Mesendoderm (in vitro differentiated cells): ENCODE measurements around the gene MRPL33.

ENCODE experiments used
- DNase-seq: peaks from one replicate; pipeline ENCODE4 v3.0.0; 2013
- H2AK5ac ChIP-seq: 2 replicates; pipeline ENCODE4 v1.6.1; 2013; ENCODE audit warnings: low read length, inconsistent platforms
- H2BK120ac ChIP-seq: 2 replicates; pipeline ENCODE4 v1.6.1; 2013; ENCODE audit warnings: low read depth, mild to moderate bottlenecking, low read length, moderate library complexity, mixed read lengths
- H2BK15ac ChIP-seq: replicated peaks from 2 replicates; pipeline ENCODE4 v1.6.1; 2013; ENCODE audit warnings: low read depth, mild to moderate bottlenecking, moderate library complexity
- H2BK5ac ChIP-seq: 2 replicates; pipeline ENCODE4 v1.6.1; 2013; ENCODE audit warnings: low read length, inconsistent platforms
- H3K18ac ChIP-seq: 2 replicates; pipeline ENCODE4 v1.6.1; 2013; ENCODE audit warnings: mild to moderate bottlenecking, low read length, mixed read lengths
- H3K23ac ChIP-seq: one replicate; pipeline ENCODE4 v1.6.1; 2013; ENCODE audit warnings: low read length
- H3K27ac ChIP-seq: 2 replicates; pipeline ENCODE4 v1.5.1; 2013; ENCODE audit warnings: low read depth, mild to moderate bottlenecking, inconsistent platforms, low read length, moderate library complexity
- H3K27me3 ChIP-seq: 2 replicates; pipeline ENCODE4 v1.6.1; 2013; ENCODE audit warnings: low read length, control low read depth, mild to moderate bottlenecking, inconsistent platforms; ENCODE audit not compliant: insufficient read depth, poor library complexity
- H3K36me3 ChIP-seq: 2 replicates; pipeline ENCODE4 v1.6.1; 2013; ENCODE audit warnings: low read length, inconsistent platforms; ENCODE audit not compliant: control insufficient read depth, insufficient read depth
- H3K4ac ChIP-seq: one replicate; pipeline ENCODE4 v1.6.1; 2013; ENCODE audit warnings: low read depth, mild to moderate bottlenecking, low read length, moderate library complexity
- H3K4me1 ChIP-seq: 2 replicates; pipeline ENCODE4 v1.6.1; 2013; ENCODE audit warnings: low read depth, low read length, inconsistent platforms; ENCODE audit not compliant: control insufficient read depth
- H3K4me2 ChIP-seq: 2 replicates; pipeline ENCODE4 v1.6.1; 2013; ENCODE audit warnings: low read length
- H3K4me3 ChIP-seq: 2 replicates; pipeline ENCODE4 v1.5.1; 2013; ENCODE audit warnings: mild to moderate bottlenecking, low read length
- H3K56ac ChIP-seq: one replicate; pipeline ENCODE4 v1.6.1; 2013; ENCODE audit warnings: low read length
- H3K79me1 ChIP-seq: 2 replicates; pipeline ENCODE4 v1.6.1; 2013; ENCODE audit warnings: low read length, inconsistent platforms
- H3K79me2 ChIP-seq: 2 replicates; pipeline ENCODE4 v1.6.1; 2013; ENCODE audit warnings: mild to moderate bottlenecking, low read length; ENCODE audit not compliant: control insufficient read depth, insufficient read depth
- H3K9ac ChIP-seq: 2 replicates; pipeline ENCODE4 v1.6.1; 2013; ENCODE audit warnings: low read length, inconsistent platforms
- H4K5ac ChIP-seq: one replicate; pipeline ENCODE4 v1.6.1; 2013; ENCODE audit warnings: low read length
- H4K8ac ChIP-seq: one replicate; pipeline ENCODE4 v1.6.1; 2013; ENCODE audit warnings: low read depth, mild to moderate bottlenecking, control low read depth, low read length, moderate library complexity
- WGBS: extraction: QIAGEN DNeasy Blood & Tissue Kit; methylation state at CpG from one replicate; pipeline ENCODE4 v1.1.7; 2013; ENCODE audit warnings: low lambda C conversion rate, missing lambda C conversion rate; ENCODE audit not compliant: insufficient coverage; ENCODE audit errors: extremely low coverage; 5-methylcytosine and 5-hydroxymethylcytosine counted together

Gene MRPL33

GRCh38 chr2:27727257-27727656 lies 44.3 kb upstream of the MRPL33 start:
- no peaks in the 10 kb centered on the region for H3K4me1 ChIP-seq
- H2BK5ac ChIP-seq = no peak overlapping the region
- H4K5ac ChIP-seq = no peak overlapping the region
- no peak overlapping the region for H3K27ac ChIP-seq
- H3K79me1 ChIP-seq = no peaks in the 10 kb centered on the region
- H3K4ac ChIP-seq = no peak overlapping the region
- H2BK120ac ChIP-seq = no peak overlapping the region
- no peaks in the 10 kb centered on the region for H3K36me3 ChIP-seq
- H4K8ac ChIP-seq = no peak overlapping the region
- H3K4me2 ChIP-seq = no peak overlapping the region
- no peak overlapping the region for H3K56ac ChIP-seq
- DNase-seq = no peak
- WGBS = no CpG with 5 or more reads among the region's 9 CpGs
- no peak overlapping the region for H3K9ac ChIP-seq
- no peak overlapping the region for H2AK5ac ChIP-seq
- H3K23ac ChIP-seq = no peak overlapping the region
- no peaks in the 10 kb centered on the region for H3K79me2 ChIP-seq
- H2BK15ac ChIP-seq = no peak overlapping the region
- H3K18ac ChIP-seq = no peak overlapping the region
- no peaks in the 10 kb centered on the region for H3K27me3 ChIP-seq
- H3K4me3 ChIP-seq = no peak overlapping the region

- no CpG with 5 or more reads among the region's 5 CpGs for WGBS
Measured at GRCh38 chr2:27728081-27728858, 43.2 kb upstream of the MRPL33 start.

GRCh38 chr2:27729198-27729597 lies 42.3 kb upstream of the MRPL33 start:
- WGBS = no CpG with 5 or more reads among the region's 4 CpGs

More at GRCh38 chr2:27728081-27728858, 43.2 kb upstream of the MRPL33 start:
- Histone ChIP-seq H3K36me3 (no peaks in the 10 kb centered on the region), H3K79me1 (no peaks in the 10 kb centered on the region), H2BK120ac (no peak overlapping the region), H3K4me1 (no peaks in the 10 kb centered on the region), H3K4me2 (no peak overlapping the region), H3K4ac (no peak overlapping the region), H4K5ac (no peak overlapping the region), H3K18ac (no peak overlapping the region), H3K9ac (no peak overlapping the region), H3K79me2 (no peaks in the 10 kb centered on the region), H2BK15ac (no peak overlapping the region), H3K27me3 (no peaks in the 10 kb centered on the region), H4K8ac (no peak overlapping the region), H3K56ac (no peak overlapping the region), H3K4me3 (no peak overlapping the region), H3K27ac (no peak overlapping the region), H3K23ac (no peak overlapping the region), H2BK5ac (no peak overlapping the region), H2AK5ac (no peak overlapping the region)
- no peak for DNase-seq

GRCh38 chr2:27729614-27730013 lies 41.9 kb upstream of the MRPL33 start:
- Histone ChIP-seq H2AK5ac (no peak overlapping the region), H3K79me2 (no peaks in the 10 kb centered on the region), H3K4me2 (no peak overlapping the region), H4K5ac (no peak overlapping the region), H3K18ac (no peak overlapping the region), H2BK5ac (no peak overlapping the region), H3K27me3 (no peaks in the 10 kb centered on the region), H4K8ac (no peak overlapping the region), H3K4ac (no peak overlapping the region), H2BK15ac (no peak overlapping the region), H3K9ac (no peak overlapping the region), H3K4me1 (no peaks in the 10 kb centered on the region), H3K4me3 (no peak overlapping the region), H3K56ac (no peak overlapping the region), H3K27ac (no peak overlapping the region), H3K36me3 (no peaks in the 10 kb centered on the region), H2BK120ac (no peak overlapping the region), H3K23ac (no peak overlapping the region), H3K79me1 (no peaks in the 10 kb centered on the region)
- no CpG with 5 or more reads among the region's 4 CpGs for WGBS
- no peak for DNase-seq

More at GRCh38 chr2:27729198-27729597, 42.3 kb upstream of the MRPL33 start:
- Histone ChIP-seq H4K8ac (no peak overlapping the region), H3K79me1 (no peaks in the 10 kb centered on the region), H3K4me1 (no peaks in the 10 kb centered on the region), H3K36me3 (no peaks in the 10 kb centered on the region), H2BK15ac (no peak overlapping the region), H3K4me2 (no peak overlapping the region), H4K5ac (no peak overlapping the region), H3K4ac (no peak overlapping the region), H2AK5ac (no peak overlapping the region), H2BK5ac (no peak overlapping the region), H3K27me3 (no peaks in the 10 kb centered on the region), H3K79me2 (no peaks in the 10 kb centered on the region), H3K4me3 (no peak overlapping the region), H3K27ac (no peak overlapping the region), H3K23ac (no peak overlapping the region), H2BK120ac (no peak overlapping the region), H3K56ac (no peak overlapping the region), H3K9ac (no peak overlapping the region), H3K18ac (no peak overlapping the region)
- DNase-seq = no peak

- no peak overlapping the region for H2BK15ac ChIP-seq
- no peaks in the 10 kb centered on the region for H3K27me3 ChIP-seq
- H3K4me3 ChIP-seq = no peak overlapping the region
- no CpG with 5 or more reads among the region's 3 CpGs for WGBS
- H2AK5ac ChIP-seq = no peak overlapping the region
- no peaks in the 10 kb centered on the region for H3K36me3 ChIP-seq
- no peaks in the 10 kb centered on the region for H3K79me2 ChIP-seq
- H3K23ac ChIP-seq = no peak overlapping the region
- no peaks in the 10 kb centered on the region for H3K4me1 ChIP-seq
- no peak overlapping the region for H2BK120ac ChIP-seq
- no peaks in the 10 kb centered on the region for H3K79me1 ChIP-seq
- no peak overlapping the region for H4K8ac ChIP-seq
- no peak for DNase-seq
- no peak overlapping the region for H3K4me2 ChIP-seq
- no peak overlapping the region for H2BK5ac ChIP-seq
- H3K18ac ChIP-seq = no peak overlapping the region
- H3K4ac ChIP-seq = no peak overlapping the region
- no peak overlapping the region for H3K9ac ChIP-seq
- no peak overlapping the region for H3K27ac ChIP-seq
- H4K5ac ChIP-seq = no peak overlapping the region
- H3K56ac ChIP-seq = no peak overlapping the region
Measured at GRCh38 chr2:27730261-27730662, 41.3 kb upstream of the MRPL33 start.
